Putamen (tissue), 1 donor: ENCODE measurements around the gene HSD17B11.
"Not testable (repeated sequence)": the region's sequence is repeated elsewhere in the genome, so short reads cannot be mapped to it uniquely, and the experiment has no call there.

Source experiments
- DNase-seq: peaks from one replicate; pipeline ENCODE4 v3.0.0-alpha.2; 2016; ENCODE audit warnings: low spot score

Gene HSD17B11

GRCh38 chr4:87305562-87305961, 85.4 kb downstream of the HSD17B11 start:
- DNase-seq = no peak

DNA sequence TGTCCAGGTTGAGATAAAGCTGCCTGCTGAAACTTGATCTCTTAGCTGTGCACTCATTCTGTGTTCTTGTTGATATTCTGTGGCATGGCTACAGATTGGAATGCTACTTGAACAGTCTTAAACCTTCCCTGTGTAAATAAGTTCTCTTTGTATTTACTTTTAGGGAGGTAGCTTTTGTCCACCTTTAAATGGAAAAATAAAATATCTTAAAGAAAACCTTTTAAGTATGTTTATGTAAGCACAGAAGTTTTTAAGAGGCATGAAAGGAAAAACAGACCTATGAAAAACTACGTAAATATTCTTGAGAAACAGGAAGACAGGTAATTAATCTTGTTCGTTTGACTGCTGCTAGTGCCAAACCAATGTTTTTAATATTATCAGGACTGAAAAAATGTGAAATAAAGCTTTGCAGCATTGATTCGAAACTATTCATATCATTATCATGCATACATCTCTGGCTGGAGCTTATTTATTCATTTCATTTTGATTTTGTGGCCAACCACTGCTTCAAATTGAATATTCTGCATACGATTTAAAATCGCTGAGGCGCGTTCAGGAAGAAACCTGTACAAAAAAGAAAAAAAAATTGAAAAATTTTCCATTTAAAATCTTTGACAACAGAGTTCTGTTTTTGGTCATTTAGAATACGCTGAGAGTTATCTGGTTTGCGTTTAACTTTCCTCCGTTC, 86.1 kb downstream of the HSD17B11 start:
- DNase-seq = no peak

DNA sequence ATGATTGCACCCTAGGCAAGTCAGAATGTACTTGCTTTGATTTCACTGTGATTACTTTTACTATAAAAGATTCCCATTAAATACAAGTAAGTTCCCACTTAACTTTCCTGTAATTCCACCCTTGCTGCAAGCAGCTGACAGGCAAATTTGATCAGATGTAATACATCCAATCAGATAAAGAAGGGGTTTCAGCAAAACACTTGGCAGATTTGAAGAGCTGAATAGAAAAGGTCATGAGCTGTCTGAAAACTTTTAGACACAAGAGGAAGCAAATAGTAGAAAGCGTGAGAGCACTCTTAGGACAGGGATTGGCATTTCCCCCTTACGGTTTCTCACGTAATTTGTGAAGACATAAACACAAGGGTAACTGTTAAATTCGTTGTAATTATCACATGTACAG, 91.1 kb downstream of the HSD17B11 start:
- DNase-seq = no peak

DNA sequence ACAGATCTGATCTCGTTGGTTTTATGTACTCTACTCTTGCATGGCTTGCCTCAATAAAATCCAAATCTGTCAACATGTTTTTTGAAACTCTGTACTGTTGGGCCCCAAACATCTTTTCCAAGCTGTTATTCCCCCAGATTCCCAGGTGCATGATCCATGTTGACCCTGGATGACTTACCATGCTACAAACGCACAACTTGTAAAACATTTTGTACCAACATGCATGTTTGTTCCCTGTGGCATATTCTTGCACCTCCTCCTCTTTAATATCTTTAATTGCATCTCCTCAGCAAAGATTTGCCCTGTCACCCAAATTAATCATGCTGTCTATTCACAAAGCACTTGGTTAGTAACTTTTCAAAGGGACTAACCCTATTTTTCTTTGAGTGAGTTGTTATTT, 92.6 kb downstream of the HSD17B11 start:
- no peak for DNase-seq

GRCh38 chr4:87294911-87295310, 96.1 kb downstream of the HSD17B11 start:
- not testable (repeated sequence) for DNase-seq

DNA sequence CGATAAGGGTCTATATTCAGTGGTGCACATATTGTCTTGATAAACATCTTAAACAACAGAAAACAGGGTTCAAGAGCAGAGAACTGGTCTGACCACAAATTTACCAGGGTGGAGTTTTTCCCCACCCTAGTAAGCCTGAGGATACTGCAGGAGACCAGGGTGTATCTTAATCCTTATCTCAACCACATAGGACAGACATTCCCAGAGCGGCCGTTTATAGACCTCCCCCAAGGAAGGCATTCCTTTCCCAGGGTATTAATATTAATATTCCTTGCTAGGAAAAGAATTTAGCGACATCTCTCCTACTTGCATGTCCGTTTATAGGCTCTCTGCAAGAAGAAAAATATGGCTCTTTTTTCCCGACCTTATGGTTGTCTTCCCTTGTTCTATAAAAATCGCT, 97.1 kb downstream of the HSD17B11 start:
- DNase-seq = not testable (repeated sequence)

DNA sequence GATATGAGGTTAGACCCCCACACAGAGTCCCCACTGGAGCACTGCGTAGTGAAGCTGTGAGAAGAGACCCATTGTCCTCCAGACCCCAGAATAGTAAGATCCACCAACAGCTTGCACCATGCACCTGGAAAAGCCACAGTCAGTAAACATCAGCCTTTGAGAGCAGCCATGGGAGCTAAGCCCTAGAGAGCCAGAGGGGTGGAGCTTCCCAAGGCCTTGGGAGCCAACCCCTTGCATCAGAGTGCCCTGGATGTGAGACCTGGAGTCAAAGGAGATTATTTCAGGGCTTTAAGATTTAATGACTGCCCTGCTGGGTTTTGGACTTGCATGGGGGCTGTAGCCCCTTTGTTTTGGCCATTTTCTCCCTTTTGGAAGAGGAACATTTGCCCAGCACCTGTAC, 104.0 kb downstream of the HSD17B11 start:
- no peak for DNase-seq
